ENCODE measurements around the gene ABCA7.

DNA sequence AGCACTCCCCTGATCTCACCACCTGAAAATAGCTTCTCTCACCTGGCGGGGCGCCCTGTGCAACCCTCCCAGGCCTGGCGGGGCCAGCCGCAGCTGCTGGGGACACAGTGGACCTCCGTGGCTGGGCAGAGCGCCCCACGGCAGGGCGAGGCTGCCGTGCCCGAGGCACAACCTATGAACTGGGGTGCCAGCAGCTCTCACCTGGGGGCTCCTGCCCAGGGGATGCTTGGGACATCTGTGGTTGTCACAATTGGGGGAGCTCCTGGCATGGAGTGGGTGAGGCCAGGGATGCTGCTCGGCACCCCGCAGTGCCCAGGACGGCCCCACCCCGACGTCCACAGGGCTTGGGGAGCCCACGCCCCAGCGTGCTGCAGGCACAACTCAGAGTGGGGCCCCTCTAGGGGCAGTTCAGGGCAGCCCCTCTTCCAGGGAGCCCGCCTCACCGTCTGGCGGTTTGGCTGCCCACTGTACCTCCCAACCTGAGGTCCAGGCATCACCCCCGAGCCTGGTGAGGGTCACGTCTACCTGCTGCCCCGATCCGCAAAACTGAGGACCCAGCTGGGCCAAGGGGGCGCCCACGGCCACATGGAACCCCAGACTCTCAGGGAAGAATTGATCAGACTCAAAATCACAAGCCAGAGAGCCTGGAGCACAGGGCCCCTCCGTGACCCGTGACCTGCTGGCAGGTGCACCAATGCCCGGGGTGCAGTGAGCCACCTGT is 24.7 kb upstream of the ABCA7 start:
- TF ChIP-seq POLR2A (IDR thresholded peaks at IDR 0.05; ENCODE audit: low read depth, low read length), result no peak
- TF ChIP-seq SPI1 (IDR thresholded peaks at IDR 0.05; ENCODE audit: low read depth, low read length), result no peak

Data from GM12891 (cell line).